Hepatocyte (in vitro differentiated cells): Measurements from ENCODE around the gene EXOC4. TPM values are rescaled to one million over a fixed set of nuclear protein-coding genes. Genes with fewer than 3 reads are reported as not detected.
A peak's percentile ranks its signal among the peaks of the same experiment; 100 is the strongest.

Experiments used
- DNase-seq: peaks from one replicate; pipeline ENCODE4 v3.0.0-alpha.2; 2016; ENCODE audit warnings: low spot score
- H2AFZ ChIP-seq: fragments of 200-600 bp; sonication (generic); 2 replicates; pipeline ENCODE4 v1.6.0; 2016; ENCODE audit warnings: antibody characterized with exemption, mild to moderate bottlenecking
- H3K27ac ChIP-seq: fragments of 200-600 bp; sonication (generic); 2 replicates; pipeline ENCODE4 v1.5.1; 2016; ENCODE audit warnings: mild to moderate bottlenecking
- H3K27me3 ChIP-seq: fragments of 200-600 bp; sonication (generic); 2 replicates; pipeline ENCODE4 v1.6.1; 2016
- H3K36me3 ChIP-seq: fragments of 200-600 bp; sonication (generic); replicated peaks from 2 replicates; pipeline ENCODE4 v1.5.1; 2016; ENCODE audit warnings: low read depth; ENCODE audit not compliant: insufficient read depth
- H3K4me1 ChIP-seq: fragments of 200-600 bp; sonication (generic); 2 replicates; pipeline ENCODE4 v1.5.1; 2016; ENCODE audit warnings: mild to moderate bottlenecking, moderate library complexity; ENCODE audit not compliant: insufficient read depth
- H3K4me2 ChIP-seq: fragments of 200-600 bp; sonication (generic); 2 replicates; pipeline ENCODE4 v1.6.0; 2016
- H3K4me3 ChIP-seq: fragments of 200-600 bp; sonication (generic); 2 replicates; pipeline ENCODE4 v1.5.1; 2016; ENCODE audit warnings: mild to moderate bottlenecking
- H3K79me2 ChIP-seq: fragments of 200-600 bp; sonication (generic); 2 replicates; pipeline ENCODE4 v1.6.0; 2017; ENCODE audit warnings: mild to moderate bottlenecking
- H3K9me2 ChIP-seq: fragments of 200-600 bp; sonication (generic); replicated peaks from 2 replicates; pipeline ENCODE4 v1.6.0; 2017; ENCODE audit warnings: mild to moderate bottlenecking; ENCODE audit not compliant: insufficient read depth
- H3K9me3 ChIP-seq: fragments of 200-600 bp; sonication (generic); 2 replicates; pipeline ENCODE4 v1.5.1; 2016; ENCODE audit warnings: low read depth, mild to moderate bottlenecking
- H4K20me1 ChIP-seq: fragments of 200-600 bp; sonication (generic); 2 replicates; pipeline ENCODE4 v1.6.0; 2016; ENCODE audit warnings: mild to moderate bottlenecking; ENCODE audit not compliant: insufficient read depth, poor library complexity, severe bottlenecking
- CTCF ChIP-seq: fragments of 200-600 bp; sonication (generic); IDR thresholded peaks from 2 replicates; pipeline ENCODE4 v1.5.1; 2016; ENCODE audit warnings: antibody characterized with exemption, mild to moderate bottlenecking; ENCODE audit not compliant: poor library complexity
- EZH2 ChIP-seq: fragments of 200-600 bp; sonication (generic); IDR thresholded peaks from 2 replicates; pipeline ENCODE4 v1.6.1; 2016; ENCODE audit warnings: antibody characterized with exemption, mild to moderate bottlenecking, borderline replicate concordance
- EZH2phosphoT487 ChIP-seq: fragments of 200-600 bp; sonication (generic); IDR thresholded peaks from one replicate; pipeline ENCODE4 v1.6.1; 2018; ENCODE audit warnings: antibody characterized with exemption, mild to moderate bottlenecking, low read depth, moderate library complexity; ENCODE audit not compliant: unreplicated experiment, severe bottlenecking
- WGBS: methylation state at CpG from one replicate; pipeline ENCODE4 v1.1.6; 2016; ENCODE audit warnings: low lambda C conversion rate; ENCODE audit errors: missing lambda C conversion rate; 5-methylcytosine and 5-hydroxymethylcytosine counted together
- polyA plus RNA-seq: library from polyadenylated mRNA; unstranded; fragments of >200 nt; fragmentation: Nextera tagmentation; extraction: Ambion mirVana; gene quantifications from 2 replicates; pipeline ENCODE4 v1.2.1, GENCODE V29; 2016
- total RNA-seq: library from RNA; depleted of rRNA; stranded (reverse); fragments of >200 nt; gene quantifications from 2 replicates; pipeline ENCODE4 v1.2.3, GENCODE V29; 2014

EXOC4 gene
- total and polyA plus RNA-seq, 2 experiments from 2014 or later: 34.8 to 56.1 TPM

DNA sequence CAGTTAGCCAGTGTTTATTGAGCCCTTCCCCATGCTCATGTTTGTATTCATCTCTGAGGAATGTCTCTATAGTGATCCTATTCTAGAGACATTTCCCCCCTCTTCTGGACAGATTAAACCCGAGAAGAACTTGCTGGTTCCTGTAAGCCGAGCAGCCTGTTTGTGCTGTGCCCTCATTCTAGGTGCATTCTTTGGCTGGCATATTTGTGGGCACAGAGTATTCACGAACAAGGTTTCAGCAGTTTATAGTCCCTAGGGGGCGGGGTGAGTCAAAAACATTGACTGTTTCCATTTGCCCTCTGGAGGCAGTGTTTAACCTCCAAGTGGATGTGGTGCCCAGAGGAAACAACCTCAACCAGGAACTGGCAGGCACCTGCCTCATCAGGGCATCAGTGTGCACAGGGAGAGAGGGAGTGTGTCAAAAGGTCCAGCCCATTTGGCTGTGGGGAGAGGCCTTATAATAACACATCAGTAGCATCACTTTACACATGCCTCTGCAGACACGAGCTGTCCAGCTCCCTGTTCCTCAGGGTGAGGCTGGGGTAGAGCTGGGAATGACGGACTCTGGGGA lies 600.9 kb downstream of the EXOC4 start:
- TF ChIP-seq EZH2 (no peak), CTCF (peak; percentile 25)
- Histone ChIP-seq H3K27ac (no peak overlapping the region), H3K4me2 (no peak overlapping the region), H3K9me2 (no peaks in the 10 kb centered on the region), H4K20me1 (no peaks in the 10 kb centered on the region), H3K79me2 (no peaks in the 10 kb centered on the region), H3K36me3 (no peaks in the 10 kb centered on the region), H2AFZ (no peak overlapping the region), H3K4me1 (no peaks in the 10 kb centered on the region), H3K9me3 (no peaks in the 10 kb centered on the region), H3K4me3 (no peak overlapping the region), H3K27me3 (no peaks in the 10 kb centered on the region)
- WGBS: 79% methylated on average over 6 of the region's 6 CpGs
- peak; percentile 31 for DNase-seq

GRCh38 chr7:133854739-133855138 lies 601.9 kb downstream of the EXOC4 start:
- TF ChIP-seq EZH2phosphoT487 (no peak), CTCF (peak; percentile 58)
- Histone ChIP-seq H4K20me1 (no peaks in the 10 kb centered on the region), H3K4me1 (no peaks in the 10 kb centered on the region), H3K9me3 (no peaks in the 10 kb centered on the region), H3K4me3 (no peak overlapping the region), H3K36me3 (no peaks in the 10 kb centered on the region), H3K27ac (no peak overlapping the region), H3K27me3 (no peaks in the 10 kb centered on the region), H3K79me2 (no peaks in the 10 kb centered on the region), H2AFZ (no peak overlapping the region), H3K9me2 (no peaks in the 10 kb centered on the region), H3K4me2 (no peak overlapping the region)
- peak; percentile 59 for DNase-seq

DNA sequence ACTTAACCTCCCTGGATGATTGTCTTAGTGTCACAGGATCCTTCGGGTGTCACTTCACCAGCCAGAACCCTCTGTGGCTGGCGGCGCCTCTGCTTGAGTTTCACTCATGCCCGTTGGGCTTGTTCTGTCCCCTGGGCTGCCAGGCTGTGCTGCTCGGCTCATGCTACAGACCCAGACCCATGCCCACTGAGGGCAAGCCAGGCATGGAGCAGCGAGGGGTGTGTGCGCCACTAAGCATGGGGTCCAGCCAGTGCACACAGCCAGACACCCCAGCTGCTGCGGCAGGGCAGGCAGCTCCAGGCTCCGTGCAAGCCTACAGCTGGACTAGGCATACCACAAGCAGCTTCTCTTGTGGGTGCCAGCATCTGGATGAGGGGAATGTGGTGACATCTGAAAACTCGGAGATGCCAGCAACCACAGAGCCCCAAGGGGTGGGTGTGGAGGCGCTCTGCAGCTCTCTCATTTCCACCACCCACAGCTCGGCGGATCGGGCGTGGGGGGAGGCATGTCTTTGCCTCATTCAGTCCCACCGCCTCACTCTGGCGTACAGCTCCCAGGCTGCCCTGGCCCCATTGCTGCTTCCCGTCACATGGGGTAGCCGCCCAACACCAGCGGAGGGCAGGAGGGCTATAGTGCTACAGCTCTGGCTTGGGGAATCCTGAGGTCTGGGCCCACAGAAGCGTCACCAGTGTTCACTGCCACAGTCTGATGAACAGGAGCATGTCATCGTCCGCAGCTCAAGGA lies 604.7 kb downstream of the EXOC4 start:
- H3K4me2 ChIP-seq: no peak overlapping the region
- WGBS: 98% methylated on average over 23 of the region's 23 CpGs
- H3K4me3 ChIP-seq: no peak overlapping the region
- no peaks in the 10 kb centered on the region for H3K27me3 ChIP-seq
- H3K27ac ChIP-seq: no peak overlapping the region
- no peak for DNase-seq
- H4K20me1 ChIP-seq: no peaks in the 10 kb centered on the region
- H3K9me2 ChIP-seq: no peaks in the 10 kb centered on the region
- H3K79me2 ChIP-seq: no peaks in the 10 kb centered on the region
- no peaks in the 10 kb centered on the region for H3K9me3 ChIP-seq
- H3K36me3 ChIP-seq: no peaks in the 10 kb centered on the region
- no peak overlapping the region for H2AFZ ChIP-seq
- no peaks in the 10 kb centered on the region for H3K4me1 ChIP-seq
- TF ChIP-seq EZH2 (no peak), EZH2phosphoT487 (no peak), CTCF (no peak)
